Endothelial cell (in vitro differentiated cells): ENCODE results near the gene CYTH4. TPM values are rescaled to one million over a fixed set of nuclear protein-coding genes. Genes with fewer than 3 reads are reported as not detected.

Experiments
- total RNA-seq: library from RNA; stranded (reverse); fragmentation: NEBNext Ultra II Directional; extraction: Animal tissue kit (Norgen Biotek cat#: 25700); gene quantifications from one replicate; pipeline ENCODE4 v1.2.1, GENCODE V29; 2021; ENCODE audit not compliant: unreplicated experiment

Gene CYTH4
- total RNA-seq, 1 donor from 2014 or later = 0.33 TPM

Other genes starting within 250 kb of the CYTH4 start
- 46.9 TPM for gene KCTD17, start 230.8 kb upstream of the CYTH4 start, total RNA-seq
- gene TMPRSS6, start 172.8 kb upstream of the CYTH4 start, total RNA-seq = not detected
- gene IL2RB, start 132.6 kb upstream of the CYTH4 start, total RNA-seq = 0.51 TPM
- 32.7 TPM for gene C1QTNF6, start 94.3 kb upstream of the CYTH4 start, total RNA-seq
- 0.13 TPM for gene SSTR3, start 70.0 kb upstream of the CYTH4 start, total RNA-seq
- 16.6 TPM for gene RAC2, start 38.2 kb upstream of the CYTH4 start, total RNA-seq
- gene ELFN2, start 145.0 kb downstream of the CYTH4 start, total RNA-seq = 1.2 TPM
- 75.4 TPM for gene MFNG, start 203.9 kb downstream of the CYTH4 start, total RNA-seq
- 26.0 TPM for gene CARD10, start 236.9 kb downstream of the CYTH4 start, total RNA-seq